Suprapubic skin (tissue), 4 donors: ENCODE measurements around the gene TCP11. TPM values are rescaled to one million over a fixed set of nuclear protein-coding genes. Genes with fewer than 3 reads are reported as not detected.
A peak's percentile ranks its signal among the peaks of the same experiment; 100 is the strongest.

Experiments used
- DNase-seq, 2 donors: peaks; one replicate each; pipeline ENCODE4 v3.0.0-alpha.2; 2019; ENCODE audit warnings: low spot score in 2 of 2
- H3K27ac ChIP-seq: fragments of 200-600 bp; sonication (generic); one replicate; pipeline ENCODE4 v1.5.1; 2019
- H3K27me3 ChIP-seq: fragments of 200-600 bp; sonication (generic); one replicate; pipeline ENCODE4 v1.5.1; 2019
- H3K36me3 ChIP-seq: fragments of 200-600 bp; sonication (generic); one replicate; pipeline ENCODE4 v1.5.1; 2019
- H3K4me1 ChIP-seq: fragments of 200-600 bp; sonication (generic); one replicate; pipeline ENCODE4 v1.5.1; 2019
- H3K4me3 ChIP-seq: fragments of 200-600 bp; sonication (generic); one replicate; pipeline ENCODE4 v1.5.1; 2019; ENCODE audit warnings: mild to moderate bottlenecking
- H3K9me3 ChIP-seq: fragments of 200-600 bp; sonication (generic); one replicate; pipeline ENCODE4 v1.5.1; 2019
- EP300 ChIP-seq: sonication (generic); formaldehyde crosslinking; IDR thresholded peaks from one replicate; pipeline ENCODE4 v1.6.1; 2017; ENCODE audit warnings: antibody characterized with exemption
- POLR2A ChIP-seq, 2 donors: fragments of 450-650 bp; IDR thresholded peaks; one replicate each; pipeline ENCODE4 v1.6.1; 2017; ENCODE audit warnings: antibody characterized with exemption in 2 of 2, mild to moderate bottlenecking in 2 of 2, moderate library complexity in 2 of 2
- POLR2AphosphoS5 ChIP-seq, 3 donors: sonication (generic); formaldehyde crosslinking; IDR thresholded peaks; one replicate each; pipeline ENCODE4 v1.6.1; 2017; ENCODE audit warnings: antibody characterized with exemption in 3 of 3
- WGBS: methylation state at CpG from one replicate; pipeline ENCODE4 v1.1.5; 2018; 5-methylcytosine and 5-hydroxymethylcytosine counted together
- total RNA-seq, 4 donors: library from RNA; depleted of rRNA; stranded (reverse); fragments of >200 nt; gene quantifications; one replicate each; pipeline ENCODE4 v1.1.0, GENCODE V29; 2016
- TF ChIP-seq, protein P1 (sequence below), 2 donors: fragments of 200-600 bp in 1 of 2; fragments of 450-650 bp in 1 of 2; sonication (generic) in 1 of 2; IDR thresholded peaks; one replicate each; pipeline ENCODE4 v1.5.1; 2016 to 2019; ENCODE audit warnings: antibody characterized with exemption in 2 of 2, mild to moderate bottlenecking in 1 of 2, moderate library complexity in 1 of 2

The TCP11 gene
- total RNA-seq, 4 donors from 2014 or later = 4.2 TPM; not detected in 3

DNA sequence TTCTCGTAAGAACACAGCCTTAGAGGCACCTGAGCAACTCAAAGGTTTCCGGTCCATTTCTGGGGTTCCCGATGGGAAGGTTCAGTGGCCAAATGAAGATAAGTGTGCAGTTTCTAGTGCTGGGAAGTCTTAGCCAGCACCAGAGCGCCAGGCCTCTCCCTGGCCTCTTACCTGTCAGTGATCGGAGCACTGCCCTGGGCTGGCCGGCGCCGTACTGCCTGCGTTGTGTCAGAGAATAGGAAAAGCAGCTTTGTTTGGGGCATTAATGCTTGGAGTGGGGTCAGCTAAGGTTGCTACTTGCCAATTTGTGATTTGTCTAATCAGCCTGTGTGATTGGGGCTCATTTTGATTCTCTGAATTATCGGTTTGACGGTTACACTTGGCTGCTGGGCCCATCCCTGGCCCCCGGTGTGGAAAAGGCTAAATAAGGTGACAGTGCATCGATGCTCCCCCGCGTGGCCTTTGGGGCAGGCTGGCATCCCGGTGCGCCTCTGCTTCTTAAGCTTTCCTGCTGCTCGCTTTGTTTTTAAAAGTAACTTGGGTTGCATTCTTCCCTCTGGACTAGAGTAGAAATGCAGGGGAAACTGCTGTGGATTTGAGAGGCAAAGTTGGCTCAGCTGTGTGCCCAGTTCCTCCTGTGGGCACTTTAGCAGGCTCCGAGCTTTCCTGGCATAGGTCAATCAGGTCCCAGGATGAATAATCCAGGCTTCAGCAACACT is 51.8 kb downstream of the TCP11 start:
- Histone ChIP-seq H3K4me3 (no peak overlapping the region), H3K9me3 (no peaks in the 10 kb centered on the region), H3K4me1 (peaks cover 56% of the 10 kb centered on the region), H3K27me3 (no peaks in the 10 kb centered on the region), H3K36me3 (peaks cover 67% of the 10 kb centered on the region), H3K27ac (peak overlapping the region; percentile 62)
- no peak for DNase-seq
- TF ChIP-seq, protein P1, sequence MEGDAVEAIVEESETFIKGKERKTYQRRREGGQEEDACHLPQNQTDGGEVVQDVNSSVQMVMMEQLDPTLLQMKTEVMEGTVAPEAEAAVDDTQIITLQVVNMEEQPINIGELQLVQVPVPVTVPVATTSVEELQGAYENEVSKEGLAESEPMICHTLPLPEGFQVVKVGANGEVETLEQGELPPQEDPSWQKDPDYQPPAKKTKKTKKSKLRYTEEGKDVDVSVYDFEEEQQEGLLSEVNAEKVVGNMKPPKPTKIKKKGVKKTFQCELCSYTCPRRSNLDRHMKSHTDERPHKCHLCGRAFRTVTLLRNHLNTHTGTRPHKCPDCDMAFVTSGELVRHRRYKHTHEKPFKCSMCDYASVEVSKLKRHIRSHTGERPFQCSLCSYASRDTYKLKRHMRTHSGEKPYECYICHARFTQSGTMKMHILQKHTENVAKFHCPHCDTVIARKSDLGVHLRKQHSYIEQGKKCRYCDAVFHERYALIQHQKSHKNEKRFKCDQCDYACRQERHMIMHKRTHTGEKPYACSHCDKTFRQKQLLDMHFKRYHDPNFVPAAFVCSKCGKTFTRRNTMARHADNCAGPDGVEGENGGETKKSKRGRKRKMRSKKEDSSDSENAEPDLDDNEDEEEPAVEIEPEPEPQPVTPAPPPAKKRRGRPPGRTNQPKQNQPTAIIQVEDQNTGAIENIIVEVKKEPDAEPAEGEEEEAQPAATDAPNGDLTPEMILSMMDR (IDR thresholded peaks at IDR 0.05) = no peak
- 88% methylated on average over 13 of the region's 19 CpGs for WGBS

DNA sequence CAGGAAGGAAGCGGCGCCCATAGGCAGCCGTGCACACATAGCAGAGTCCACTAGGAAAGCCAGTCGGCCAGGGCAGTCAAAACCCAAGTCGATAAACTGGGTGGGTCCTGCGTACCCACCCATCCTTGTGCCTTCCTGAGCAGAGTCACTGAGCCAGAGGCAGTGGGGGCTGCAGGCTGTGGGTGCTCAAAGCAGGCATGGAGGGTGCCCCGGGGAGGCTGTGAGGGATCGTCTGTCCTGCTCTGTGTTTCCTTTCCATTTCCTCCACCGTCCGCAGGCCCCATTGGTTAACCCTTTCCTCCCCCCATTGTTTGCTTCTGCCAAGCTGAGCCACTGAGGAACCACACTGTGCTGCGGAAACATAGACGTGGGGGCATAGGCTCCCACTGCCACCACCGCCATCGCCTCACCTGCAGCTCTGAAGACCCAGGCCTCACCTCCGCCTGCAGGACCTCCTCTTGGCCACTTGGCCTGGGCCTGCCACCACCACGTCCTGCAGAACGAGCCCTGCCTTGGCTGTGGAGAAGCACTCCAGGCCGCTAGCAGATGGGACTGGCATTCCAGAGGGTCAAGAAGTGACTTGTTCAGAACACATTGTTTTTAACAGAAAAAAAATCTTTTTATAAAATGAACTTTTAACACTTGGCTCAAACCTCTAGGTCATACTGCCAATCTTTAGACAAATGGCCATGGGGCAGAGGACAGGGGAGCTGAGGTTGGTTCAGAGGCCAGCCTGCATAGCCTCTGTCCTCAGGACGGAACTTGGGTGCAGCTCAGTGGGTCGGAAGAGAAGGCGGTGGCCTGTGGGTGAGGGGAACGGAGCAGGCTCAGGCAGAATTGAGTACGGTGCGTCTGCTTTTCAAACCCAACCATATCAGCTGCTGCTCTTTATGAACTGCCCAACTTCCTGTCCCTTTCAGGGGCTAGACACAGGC is 52.6 kb downstream of the TCP11 start:
- H3K27me3 ChIP-seq = no peaks in the 10 kb centered on the region
- peak overlapping the region; percentile 62 for H3K27ac ChIP-seq
- peaks cover 75% of the 10 kb centered on the region for H3K36me3 ChIP-seq
- H3K4me3 ChIP-seq = no peak overlapping the region
- peak in 1 of 2 donors; percentile 77 for DNase-seq
- WGBS = 79% methylated on average over 21 of the region's 24 CpGs
- H3K9me3 ChIP-seq = no peaks in the 10 kb centered on the region
- H3K4me1 ChIP-seq = peaks cover 57% of the 10 kb centered on the region
- TF ChIP-seq, protein P1 (IDR thresholded peaks at IDR 0.05) = peak in 1 of 2 donors; percentile 17
- TF ChIP-seq POLR2AphosphoS5 (IDR thresholded peaks at IDR 0.05) (no peak), POLR2A (IDR thresholded peaks at IDR 0.05) (no peak), EP300 (no peak)

DNA sequence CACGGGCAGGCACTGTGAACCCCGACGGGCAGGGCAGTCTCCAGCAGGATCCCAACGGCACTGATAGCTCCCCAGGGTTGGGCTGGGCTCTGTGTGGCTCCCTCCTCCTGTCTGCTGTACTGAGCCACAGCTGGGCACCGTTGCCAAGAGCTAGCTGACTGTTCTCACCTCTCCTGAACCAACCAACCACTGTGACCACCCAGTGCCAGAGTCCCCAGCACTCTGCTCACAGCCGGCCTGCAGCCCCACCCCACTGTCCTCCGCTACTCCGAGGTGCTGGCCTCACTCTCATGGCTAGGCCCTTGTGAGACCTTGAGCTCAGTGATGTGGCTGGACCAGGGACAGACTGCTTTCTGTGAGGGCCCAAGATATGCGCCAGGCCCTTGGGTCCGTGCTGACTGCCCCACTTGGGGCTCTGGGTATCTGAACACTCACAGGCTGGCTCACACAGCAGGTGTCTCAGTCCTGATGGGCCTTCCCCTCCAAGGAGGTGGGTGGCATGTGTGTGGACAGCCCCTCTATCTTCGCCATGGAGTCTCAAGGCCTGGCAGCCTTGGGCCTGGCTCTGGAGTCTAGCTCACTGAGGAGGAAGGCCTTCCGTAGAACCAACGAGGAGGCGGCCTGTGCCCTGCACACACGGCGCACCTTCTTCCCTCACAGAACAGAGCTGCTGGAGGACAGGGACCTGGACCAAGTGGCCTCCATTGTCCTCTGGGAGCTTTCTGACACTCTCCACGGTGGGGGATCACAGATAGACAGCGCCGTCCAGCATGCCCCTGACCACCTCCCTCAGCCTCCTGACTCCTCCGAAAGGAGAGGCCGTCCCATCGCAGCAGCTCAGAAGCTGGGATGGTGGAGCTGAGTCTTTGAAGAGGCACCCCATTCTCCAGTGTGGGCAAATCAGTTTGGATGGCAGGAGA is 53.5 kb downstream of the TCP11 start:
- Histone ChIP-seq H3K36me3 (peaks cover 84% of the 10 kb centered on the region), H3K4me1 (peaks cover 64% of the 10 kb centered on the region), H3K4me3 (no peak overlapping the region), H3K27me3 (no peaks in the 10 kb centered on the region), H3K27ac (peak overlapping the region; percentile 41), H3K9me3 (no peaks in the 10 kb centered on the region)
- DNase-seq = no peak
- no peak for TF ChIP-seq POLR2A (IDR thresholded peaks at IDR 0.05)
- TF ChIP-seq, protein P1 (IDR thresholded peaks at IDR 0.05) = no peak
- no peak for TF ChIP-seq POLR2AphosphoS5 (IDR thresholded peaks at IDR 0.05)
- no peak for TF ChIP-seq EP300
- 89% methylated on average over 12 of the region's 22 CpGs for WGBS

DNA sequence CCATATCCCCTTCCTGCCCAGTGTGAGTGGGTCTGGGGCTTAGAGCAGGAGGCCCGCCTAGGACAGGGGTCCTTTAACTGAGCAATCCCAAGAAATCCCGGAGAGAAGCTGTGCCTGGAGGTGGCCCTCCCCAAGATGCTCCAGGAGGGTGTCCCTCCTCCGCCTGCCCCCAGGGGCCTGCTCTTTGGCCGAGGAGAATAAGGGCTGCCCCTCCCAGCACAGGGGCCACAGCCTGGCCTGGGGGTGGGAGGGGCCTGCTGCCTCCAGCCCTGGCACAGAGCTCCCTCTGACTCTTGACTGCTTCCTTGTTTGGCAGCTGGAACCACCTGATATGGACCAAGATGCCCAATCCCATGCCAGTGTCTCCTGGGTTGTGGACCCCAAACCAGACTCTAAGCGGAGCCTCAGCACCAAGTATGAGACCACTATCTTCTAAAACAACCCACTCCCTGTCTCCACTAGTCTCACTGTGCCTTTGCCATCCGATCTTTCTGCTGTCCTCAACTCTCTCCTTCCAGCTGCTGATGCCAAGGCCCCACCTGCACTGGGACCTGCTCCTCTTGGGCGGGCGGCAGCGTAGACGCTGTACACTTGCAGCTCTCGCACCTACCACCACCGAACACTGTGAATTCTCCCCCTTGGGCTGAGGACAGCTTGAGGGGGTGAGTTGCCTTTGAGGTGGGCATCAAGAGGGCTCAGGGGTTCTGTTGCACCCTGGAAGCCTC is 54.3 kb downstream of the TCP11 start:
- TF ChIP-seq POLR2A (IDR thresholded peaks at IDR 0.05) (no peak), EP300 (no peak), POLR2AphosphoS5 (IDR thresholded peaks at IDR 0.05) (no peak)
- TF ChIP-seq, protein P1 (IDR thresholded peaks at IDR 0.05) = no peak
- Histone ChIP-seq H3K36me3 (peaks cover 87% of the 10 kb centered on the region), H3K27me3 (no peaks in the 10 kb centered on the region), H3K4me3 (no peak overlapping the region), H3K27ac (peak overlapping the region; percentile 32), H3K9me3 (no peaks in the 10 kb centered on the region), H3K4me1 (peaks cover 64% of the 10 kb centered on the region)
- WGBS = 92% methylated on average over 9 of the region's 12 CpGs
- DNase-seq = no peak
